Heart left ventricle (tissue), 13 donors: ENCODE data around the gene FN3K.

ENCODE experiments used
- CTCF ChIP-seq, 12 donors: fragments of 200-600 bp; sonication (generic) in 4 of 12; IDR thresholded peaks; one replicate each; pipeline versions ENCODE4 v1.5.0 to v1.8.0; 2018 to 2022; ENCODE audit warnings: antibody characterized with exemption in 12 of 12, mild to moderate bottlenecking in 5 of 12
- POLR2A ChIP-seq, 2 donors: fragments of 450-650 bp; IDR thresholded peaks; one replicate each; pipeline ENCODE4 v1.6.1; 2017; ENCODE audit warnings: antibody characterized with exemption in 2 of 2, mild to moderate bottlenecking in 2 of 2, moderate library complexity in 2 of 2
- donor health status: ischemic (EF 13 %, LVEDD 7.1; RV severe dilation, severe dysfunction).
- donor health status: DM: no; HTN: yes; CAD: no.
- donor health status: DM: no; HTN: no; CAD: no.
- donor health status: ischemic (EF 25% LVEDD 6.9; RV normal size, moderate dysfunction).
- donor health status: ischemic (EF 25% LVEDD 5.7; RV mildly dilated, moderate dysfunction).
- donor health status: ischemic (EF 35%, LVEDD 5.7; RV mildly dilated, moderate dysfunction).
- donor health status: nonischemic (EF 11% LVEDD 7.7; RV severe dilation, severe dysfunction).
- donor health status: DM: yes; HTN: yes; CAD: no.
- donor health status: PGD.
- donor health status: ischemic (EF 29% LVEDD 5.4; RV normal size, mild dysfunction).
- donor health status: nonischemic (EF 23%, LVEDD 6.1; RV moderate dilation, normal function).

- no peak for TF ChIP-seq CTCF (IDR thresholded peaks at IDR 0.05)
- no peak for TF ChIP-seq POLR2A (IDR thresholded peaks at IDR 0.05)
These were observed 3.2 kb upstream of the FN3K start for GRCh38 chr17:82732118-82732743.
